Measurements from ENCODE around the gene OR4K15.
"Not testable (repeated sequence)": the region's sequence is repeated elsewhere in the genome, so short reads cannot be mapped to it uniquely, and the experiment has no call there.

OR4K15 gene, protein sequence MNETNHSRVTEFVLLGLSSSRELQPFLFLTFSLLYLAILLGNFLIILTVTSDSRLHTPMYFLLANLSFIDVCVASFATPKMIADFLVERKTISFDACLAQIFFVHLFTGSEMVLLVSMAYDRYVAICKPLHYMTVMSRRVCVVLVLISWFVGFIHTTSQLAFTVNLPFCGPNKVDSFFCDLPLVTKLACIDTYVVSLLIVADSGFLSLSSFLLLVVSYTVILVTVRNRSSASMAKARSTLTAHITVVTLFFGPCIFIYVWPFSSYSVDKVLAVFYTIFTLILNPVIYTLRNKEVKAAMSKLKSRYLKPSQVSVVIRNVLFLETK

DNA sequence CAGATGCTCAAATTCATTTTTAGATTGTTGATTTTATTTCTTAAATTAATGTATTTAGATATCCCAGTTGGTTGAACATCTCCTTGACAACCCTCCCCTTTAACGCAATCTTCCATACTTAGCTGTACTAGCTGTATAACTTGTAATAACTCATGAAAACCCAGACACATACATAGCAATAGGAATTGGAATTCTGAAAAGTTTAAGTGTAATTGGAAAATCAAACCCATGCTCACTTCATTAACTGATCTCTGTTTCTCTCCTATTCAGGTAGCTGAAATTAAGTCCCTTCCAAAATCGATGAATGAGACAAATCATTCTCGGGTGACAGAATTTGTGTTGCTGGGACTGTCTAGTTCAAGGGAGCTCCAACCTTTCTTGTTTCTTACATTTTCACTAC lies at the start of gene OR4K15:
Gene OR4K15, plus strand, starts transcription at position 301 of the 400 bp plus-strand sequence. Its CDS starts 0 bp downstream, at position 301.
- Histone ChIP-seq H3K27ac (ENCODE audit: low read depth, low read length) (no peak within 1 kb of the TSS), H3K4me3 (ENCODE audit: low read depth in 1 of 2, low read length in 2 of 2) (no peak within 1 kb of the TSS), H3K27me3 (ENCODE audit: control insufficient read depth in 1 of 2, insufficient read depth in 2 of 2, low read length in 2 of 2) (no peaks in the 10 kb centered on the region), H3K9ac (ENCODE audit: low read depth in 1 of 2, low read length in 2 of 2) (no peak within 1 kb of the TSS), H3K9me3 (ENCODE audit: control insufficient read depth in 1 of 2, low read length in 2 of 2) (peaks cover 0 to under 1% of the 10 kb centered on the region in 2 donors), H3K4me1 (ENCODE audit: control insufficient read depth in 1 of 2, insufficient read depth in 2 of 2, low read length in 2 of 2) (no peaks in the 10 kb centered on the region), H3K36me3 (ENCODE audit: control insufficient read depth in 1 of 2, insufficient read depth in 2 of 2, low read length in 2 of 2) (no peaks in the 10 kb centered on the region)

DNA sequence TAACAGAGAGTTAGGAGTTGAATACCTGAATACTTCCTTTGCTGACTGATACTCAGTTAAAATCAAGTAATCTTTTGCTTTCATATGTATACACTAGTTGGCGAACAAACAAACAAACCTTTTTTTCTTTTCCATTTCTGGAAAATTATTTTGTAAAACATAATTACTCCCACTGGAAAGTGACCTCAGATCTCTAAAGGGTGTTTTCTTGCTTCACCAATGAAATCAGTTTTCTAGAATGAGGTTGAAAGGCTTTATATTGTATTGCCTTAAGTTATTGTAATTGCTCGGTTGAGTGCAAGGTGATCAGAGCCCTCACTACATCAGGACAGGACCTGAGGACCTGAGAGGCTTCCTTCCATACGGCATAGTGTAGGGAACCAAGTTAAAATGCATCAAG lies 44.8 kb upstream of the OR4K15 start, which contains the start of gene OR4K1:
Gene OR4K1, plus strand, starts transcription at position 301 of the 400 bp plus-strand sequence. CDS start 4,750 bp downstream, outside the sequence.
- Histone ChIP-seq H3K9me3 (ENCODE audit: control insufficient read depth in 1 of 2, low read length in 2 of 2) (peaks cover 5 to 11% of the 10 kb centered on the region in 2 donors), H3K4me3 (ENCODE audit: low read depth in 1 of 2, low read length in 2 of 2) (no peak within 1 kb of the TSS), H3K27ac (ENCODE audit: low read depth, low read length) (no peak within 1 kb of the TSS), H3K4me1 (ENCODE audit: control insufficient read depth in 1 of 2, insufficient read depth in 2 of 2, low read length in 2 of 2) (no peaks in the 10 kb centered on the region), H3K36me3 (ENCODE audit: control insufficient read depth in 1 of 2, insufficient read depth in 2 of 2, low read length in 2 of 2) (no peaks in the 10 kb centered on the region), H3K27me3 (ENCODE audit: control insufficient read depth in 1 of 2, insufficient read depth in 2 of 2, low read length in 2 of 2) (no peaks in the 10 kb centered on the region), H3K9ac (ENCODE audit: low read depth in 1 of 2, low read length in 2 of 2) (no peak within 1 kb of the TSS)

DNA sequence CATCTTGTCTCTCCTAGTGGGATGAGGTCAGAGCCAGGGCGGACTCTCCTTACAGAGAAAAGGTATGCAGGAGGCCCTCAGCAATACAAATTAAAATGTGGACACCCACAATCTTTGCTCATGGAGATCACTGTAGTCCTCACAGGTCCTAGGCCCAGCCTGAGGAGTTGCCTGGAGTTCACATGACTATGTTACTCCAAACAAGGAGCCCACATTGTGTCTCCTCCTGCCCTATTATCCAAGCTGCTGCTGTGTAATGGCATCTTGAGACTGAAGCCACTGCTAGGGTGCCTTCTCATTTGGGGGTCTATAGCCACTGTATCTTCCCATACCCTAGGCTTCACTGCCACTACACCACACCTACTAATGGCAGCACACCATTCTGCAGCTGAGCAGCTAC lies 33.7 kb upstream of the OR4K15 start:
- Histone ChIP-seq H3K27me3 (ENCODE audit: control insufficient read depth in 1 of 2, insufficient read depth in 2 of 2, low read length in 2 of 2) (no peaks in the 10 kb centered on the region), H3K4me3 (ENCODE audit: low read depth in 1 of 2, low read length in 2 of 2) (no peak overlapping the region), H3K4me1 (ENCODE audit: control insufficient read depth in 1 of 2, insufficient read depth in 2 of 2, low read length in 2 of 2) (no peaks in the 10 kb centered on the region)

DNA sequence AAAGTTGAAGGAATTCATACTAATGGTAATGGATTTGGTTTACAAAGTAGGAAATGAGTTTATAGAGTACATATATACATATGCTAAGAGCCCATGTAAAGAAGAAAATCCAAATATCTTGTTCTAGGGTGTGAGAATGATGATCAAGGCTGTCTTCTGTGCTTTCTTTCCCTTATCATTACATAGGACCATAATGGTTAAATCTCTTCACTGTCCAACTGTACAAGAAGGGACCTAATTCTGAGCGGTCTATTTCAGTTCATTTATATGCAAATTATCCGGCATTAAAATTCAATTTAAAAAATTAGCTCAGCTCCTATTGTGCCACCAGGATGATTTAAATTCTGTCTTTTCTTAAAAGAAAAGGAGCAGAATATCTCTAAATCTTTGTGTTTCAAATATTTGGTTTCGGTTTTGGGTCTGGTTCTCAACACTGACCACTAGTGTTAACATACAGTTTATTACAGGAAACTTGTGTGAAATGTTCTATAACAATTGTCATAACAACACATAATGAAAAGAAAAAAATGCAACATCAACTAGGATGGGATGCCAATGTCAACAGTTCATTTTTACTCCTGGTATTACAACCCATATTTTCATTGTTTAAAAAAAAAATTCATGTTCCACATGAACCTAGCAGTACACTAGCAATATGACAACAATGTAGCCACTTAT lies 27.8 kb upstream of the OR4K15 start:
- Histone ChIP-seq H3K9me3 (ENCODE audit: control insufficient read depth in 1 of 2, low read length in 2 of 2) (no peaks in the 10 kb centered on the region), H3K36me3 (ENCODE audit: control insufficient read depth in 1 of 2, insufficient read depth in 2 of 2, low read length in 2 of 2) (no peaks in the 10 kb centered on the region), H3K4me3 (ENCODE audit: low read depth in 1 of 2, low read length in 2 of 2) (no peak overlapping the region), H3K9ac (ENCODE audit: low read depth in 1 of 2, low read length in 2 of 2) (no peak overlapping the region), H3K4me1 (ENCODE audit: control insufficient read depth in 1 of 2, insufficient read depth in 2 of 2, low read length in 2 of 2) (no peaks in the 10 kb centered on the region), H3K27me3 (ENCODE audit: control insufficient read depth in 1 of 2, insufficient read depth in 2 of 2, low read length in 2 of 2) (no peaks in the 10 kb centered on the region), H3K27ac (ENCODE audit: low read depth, low read length) (no peak overlapping the region)

More for the DNA sequence above, 33.7 kb upstream of the OR4K15 start:
- no peaks in the 10 kb centered on the region for H3K36me3 ChIP-seq (ENCODE audit: control insufficient read depth in 1 of 2, insufficient read depth in 2 of 2, low read length in 2 of 2)
- H3K27ac ChIP-seq (ENCODE audit: low read depth, low read length): no peak overlapping the region
- H3K9me3 ChIP-seq (ENCODE audit: control insufficient read depth in 1 of 2, low read length in 2 of 2): peaks cover 0 to 7% of the 10 kb centered on the region in 2 donors
- no peak overlapping the region for H3K9ac ChIP-seq (ENCODE audit: low read depth in 1 of 2, low read length in 2 of 2)

DNA sequence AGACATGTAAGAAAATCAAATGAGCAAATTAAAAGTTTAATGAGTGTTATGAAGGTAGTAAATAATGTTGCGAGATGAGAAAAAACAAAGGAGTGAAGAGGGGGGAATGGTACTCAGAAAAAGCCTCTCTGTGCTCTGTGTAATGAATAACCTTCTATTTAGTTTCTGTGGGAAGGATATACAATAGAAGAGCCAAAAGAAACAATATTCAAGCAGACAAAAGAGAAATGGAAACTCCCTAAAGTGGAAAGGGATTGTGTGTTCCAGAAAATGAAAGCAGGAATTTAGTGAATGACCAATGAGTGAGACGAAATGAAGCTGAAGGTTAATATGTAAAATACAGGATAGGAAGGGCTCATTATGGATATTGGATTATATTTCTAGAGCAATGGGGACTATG lies 26.2 kb upstream of the OR4K15 start:
- no peaks in the 10 kb centered on the region for H3K9me3 ChIP-seq (ENCODE audit: control insufficient read depth in 1 of 2, low read length in 2 of 2)
- no peak overlapping the region for H3K27ac ChIP-seq (ENCODE audit: low read depth, low read length)
- no peak overlapping the region for H3K9ac ChIP-seq (ENCODE audit: low read depth in 1 of 2, low read length in 2 of 2)
- no peaks in the 10 kb centered on the region for H3K4me1 ChIP-seq (ENCODE audit: control insufficient read depth in 1 of 2, insufficient read depth in 2 of 2, low read length in 2 of 2)
- H3K27me3 ChIP-seq (ENCODE audit: control insufficient read depth in 1 of 2, insufficient read depth in 2 of 2, low read length in 2 of 2): no peaks in the 10 kb centered on the region
- H3K36me3 ChIP-seq (ENCODE audit: control insufficient read depth in 1 of 2, insufficient read depth in 2 of 2, low read length in 2 of 2): no peaks in the 10 kb centered on the region
- no peak overlapping the region for H3K4me3 ChIP-seq (ENCODE audit: low read depth in 1 of 2, low read length in 2 of 2)

DNA sequence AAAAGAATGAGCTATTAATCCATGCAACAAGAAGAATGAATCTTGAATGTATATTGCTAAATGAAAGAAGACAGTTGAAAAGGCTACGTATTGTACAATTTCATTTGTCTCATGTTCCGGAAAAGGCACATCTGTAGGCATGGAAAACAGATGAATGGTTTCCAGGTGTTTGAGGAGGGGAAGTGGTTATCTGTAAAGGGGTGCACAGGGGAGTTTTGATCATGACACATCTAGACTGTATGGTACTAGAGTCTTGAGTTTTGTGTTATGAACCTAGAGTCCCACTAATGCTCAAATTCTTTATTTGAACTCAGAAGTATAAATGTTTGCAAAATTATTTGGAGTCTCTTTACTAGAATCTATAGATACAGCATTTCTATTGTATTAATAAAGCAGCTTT lies 5.7 kb upstream of the OR4K15 start:
- H3K36me3 ChIP-seq (ENCODE audit: control insufficient read depth in 1 of 2, insufficient read depth in 2 of 2, low read length in 2 of 2); H3K27me3 ChIP-seq (ENCODE audit: control insufficient read depth in 1 of 2, insufficient read depth in 2 of 2, low read length in 2 of 2); H3K4me1 ChIP-seq (ENCODE audit: control insufficient read depth in 1 of 2, insufficient read depth in 2 of 2, low read length in 2 of 2); H3K4me3 ChIP-seq (ENCODE audit: low read depth in 1 of 2, low read length in 2 of 2); H3K9me3 ChIP-seq (ENCODE audit: control insufficient read depth in 1 of 2, low read length in 2 of 2); H3K9ac ChIP-seq (ENCODE audit: low read depth in 1 of 2, low read length in 2 of 2); H3K27ac ChIP-seq (ENCODE audit: low read depth, low read length): not testable (repeated sequence)

DNA sequence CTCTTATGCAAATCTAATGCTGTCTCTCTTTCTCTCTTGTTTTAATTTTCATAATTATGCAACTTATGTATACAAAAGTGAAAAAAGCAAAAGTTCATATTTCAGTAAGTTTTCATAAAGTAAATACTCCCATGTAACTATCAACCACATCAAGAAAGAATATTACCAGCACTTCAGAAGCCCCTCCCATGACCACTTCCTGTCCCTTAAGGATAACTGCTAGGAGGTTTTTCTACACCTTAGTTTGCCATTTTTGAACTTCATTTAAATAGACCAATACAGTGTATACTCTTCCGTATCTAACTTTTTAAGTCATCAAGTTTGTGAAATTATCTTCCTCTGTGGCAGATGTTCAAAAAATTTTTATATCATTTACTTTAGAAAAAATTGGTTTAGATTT lies 547 bp upstream of the OR4K15 start:
- Histone ChIP-seq H3K27ac (ENCODE audit: low read depth, low read length) (no peak overlapping the region), H3K9me3 (ENCODE audit: control insufficient read depth in 1 of 2, low read length in 2 of 2) (no peaks in the 10 kb centered on the region), H3K4me3 (ENCODE audit: low read depth in 1 of 2, low read length in 2 of 2) (no peak overlapping the region), H3K9ac (ENCODE audit: low read depth in 1 of 2, low read length in 2 of 2) (no peak overlapping the region), H3K4me1 (ENCODE audit: control insufficient read depth in 1 of 2, insufficient read depth in 2 of 2, low read length in 2 of 2) (no peaks in the 10 kb centered on the region), H3K27me3 (ENCODE audit: control insufficient read depth in 1 of 2, insufficient read depth in 2 of 2, low read length in 2 of 2) (no peaks in the 10 kb centered on the region), H3K36me3 (ENCODE audit: control insufficient read depth in 1 of 2, insufficient read depth in 2 of 2, low read length in 2 of 2) (no peaks in the 10 kb centered on the region)

DNA sequence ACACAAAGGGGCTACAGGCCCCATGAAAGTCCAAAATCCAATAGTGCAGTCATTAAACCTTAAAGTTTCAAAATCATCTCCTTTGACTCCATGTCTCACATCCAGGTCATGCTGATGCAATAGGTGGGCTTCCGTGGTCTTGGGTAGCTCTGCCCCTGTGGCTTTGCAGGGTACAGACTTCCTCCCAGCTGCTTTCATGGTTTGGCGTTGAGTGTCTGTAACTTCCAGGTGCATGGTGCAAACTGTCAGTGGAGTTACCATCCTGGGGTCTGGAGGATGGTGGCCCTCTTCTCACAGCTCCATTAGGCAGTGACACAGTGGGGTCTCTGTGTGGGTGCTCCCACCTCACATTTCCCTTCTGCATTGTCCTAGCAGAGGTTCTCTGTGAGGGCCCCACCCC lies 18.0 kb downstream of the OR4K15 start:
- Histone ChIP-seq H3K27me3 (ENCODE audit: control insufficient read depth in 1 of 2, insufficient read depth in 2 of 2, low read length in 2 of 2) (no peaks in the 10 kb centered on the region), H3K4me1 (ENCODE audit: control insufficient read depth in 1 of 2, insufficient read depth in 2 of 2, low read length in 2 of 2) (no peaks in the 10 kb centered on the region)

DNA sequence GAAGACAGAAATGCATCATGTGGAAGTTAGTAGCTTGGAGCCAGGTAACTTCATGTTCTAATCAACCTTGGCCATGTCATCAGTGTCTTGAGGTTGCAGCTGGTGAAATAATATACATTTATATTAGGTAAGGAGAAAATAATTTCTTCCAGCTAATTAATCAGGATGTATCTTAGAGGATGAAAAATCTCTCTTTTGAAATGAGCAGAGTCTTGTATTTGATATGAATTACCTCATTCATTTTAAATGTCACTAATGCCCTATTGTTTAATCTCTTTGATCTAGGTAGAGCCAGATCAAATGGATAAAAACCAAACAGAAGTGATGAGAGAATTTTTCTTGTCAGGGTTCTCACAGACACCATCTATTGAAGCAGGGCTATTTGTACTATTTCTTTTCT lies 26.5 kb downstream of the OR4K15 start, which contains the start of gene OR4Q2:
Gene OR4Q2, plus strand, starts transcription at position 301 of the 400 bp plus-strand sequence.
- Histone ChIP-seq H3K9ac (ENCODE audit: low read depth in 1 of 2, low read length in 2 of 2) (no peak within 1 kb of the TSS), H3K9me3 (ENCODE audit: control insufficient read depth in 1 of 2, low read length in 2 of 2) (peaks cover 3 to 8% of the 10 kb centered on the region in 2 donors), H3K36me3 (ENCODE audit: control insufficient read depth in 1 of 2, insufficient read depth in 2 of 2, low read length in 2 of 2) (no peaks in the 10 kb centered on the region), H3K27ac (ENCODE audit: low read depth, low read length) (no peak within 1 kb of the TSS), H3K4me1 (ENCODE audit: control insufficient read depth in 1 of 2, insufficient read depth in 2 of 2, low read length in 2 of 2) (no peaks in the 10 kb centered on the region), H3K27me3 (ENCODE audit: control insufficient read depth in 1 of 2, insufficient read depth in 2 of 2, low read length in 2 of 2) (no peaks in the 10 kb centered on the region), H3K4me3 (ENCODE audit: low read depth in 1 of 2, low read length in 2 of 2) (no peak within 1 kb of the TSS)

More for the DNA sequence above, 18.0 kb downstream of the OR4K15 start:
- Histone ChIP-seq H3K36me3 (ENCODE audit: control insufficient read depth in 1 of 2, insufficient read depth in 2 of 2, low read length in 2 of 2) (no peaks in the 10 kb centered on the region), H3K27ac (ENCODE audit: low read depth, low read length) (no peak overlapping the region), H3K4me3 (ENCODE audit: low read depth in 1 of 2, low read length in 2 of 2) (no peak overlapping the region), H3K9ac (ENCODE audit: low read depth in 1 of 2, low read length in 2 of 2) (no peak overlapping the region), H3K9me3 (ENCODE audit: control insufficient read depth in 1 of 2, low read length in 2 of 2) (peaks cover 3 to 7% of the 10 kb centered on the region in 2 donors)

DNA sequence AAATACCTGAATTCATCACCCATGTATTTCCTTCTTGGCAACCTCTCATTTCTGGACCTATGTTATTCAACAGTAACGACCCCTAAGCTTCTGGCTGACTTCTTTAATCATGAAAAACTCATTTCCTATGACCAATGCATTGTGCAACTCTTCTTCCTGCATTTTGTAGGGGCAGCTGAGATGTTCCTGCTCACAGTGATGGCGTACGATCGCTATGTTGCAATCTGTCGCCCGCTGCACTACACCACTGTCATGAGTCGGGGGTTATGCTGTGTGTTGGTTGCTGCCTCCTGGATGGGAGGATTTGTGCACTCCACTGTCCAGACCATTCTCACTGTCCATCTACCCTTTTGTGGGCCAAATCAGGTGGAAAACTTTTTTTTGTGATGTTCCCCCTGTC lies 26.9 kb downstream of the OR4K15 start:
- Histone ChIP-seq H3K4me3 (ENCODE audit: low read depth in 1 of 2, low read length in 2 of 2) (no peak overlapping the region), H3K27ac (ENCODE audit: low read depth, low read length) (no peak overlapping the region), H3K36me3 (ENCODE audit: control insufficient read depth in 1 of 2, insufficient read depth in 2 of 2, low read length in 2 of 2) (no peaks in the 10 kb centered on the region)

More for the DNA sequence above, 26.9 kb downstream of the OR4K15 start:
- peaks cover 3 to 8% of the 10 kb centered on the region in 2 donors for H3K9me3 ChIP-seq (ENCODE audit: control insufficient read depth in 1 of 2, low read length in 2 of 2)
- no peaks in the 10 kb centered on the region for H3K27me3 ChIP-seq (ENCODE audit: control insufficient read depth in 1 of 2, insufficient read depth in 2 of 2, low read length in 2 of 2)
- H3K4me1 ChIP-seq (ENCODE audit: control insufficient read depth in 1 of 2, insufficient read depth in 2 of 2, low read length in 2 of 2): no peaks in the 10 kb centered on the region
- no peak overlapping the region for H3K9ac ChIP-seq (ENCODE audit: low read depth in 1 of 2, low read length in 2 of 2)
